Nephron (organoid): ENCODE data around the gene CCDC91.

Experiments used
- H3K27ac Mint-ChIP-seq, 3 experiments: 2 replicates each; pipeline ENCODE4 v1.8.0; 2020; ENCODE audit warnings: mixed read lengths in 3 of 3, mild to moderate bottlenecking in 2 of 3, moderate library complexity in 1 of 3
- H3K27me3 Mint-ChIP-seq: 2 replicates; pipeline ENCODE4 v1.8.0; 2021; ENCODE audit warnings: low read depth, mild to moderate bottlenecking, moderate library complexity, mixed read lengths
- H3K36me3 Mint-ChIP-seq: 2 replicates; pipeline ENCODE4 v1.8.0; 2020; ENCODE audit warnings: low read depth, mixed read lengths
- H3K4me1 Mint-ChIP-seq: 2 replicates; pipeline ENCODE4 v1.8.0; 2020; ENCODE audit warnings: mixed read lengths
- H3K4me3 Mint-ChIP-seq, 3 experiments: 2 replicates each; pipeline ENCODE4 v1.8.0; 2020; ENCODE audit warnings: mild to moderate bottlenecking in 3 of 3, mixed read lengths in 3 of 3, moderate library complexity in 2 of 3
- H3K9me3 Mint-ChIP-seq: 2 replicates; pipeline ENCODE4 v1.8.0; 2020; ENCODE audit warnings: mixed read lengths
- CTCF ChIP-seq, 3 experiments: fragments of 200-600 bp; sonication (generic); IDR thresholded peaks; one replicate each; pipeline ENCODE4 v1.5.0; 2021; ENCODE audit warnings: antibody characterized with exemption in 3 of 3; ENCODE audit not compliant: unreplicated experiment in 3 of 3

CCDC91 gene

GRCh38 chr12:28574746-28575592 is 384.7 kb downstream of the CCDC91 start:
- H3K9me3 Mint-ChIP-seq: peaks cover 3% of the 10 kb centered on the region
- H3K4me1 Mint-ChIP-seq: no peaks in the 10 kb centered on the region
- no peak for TF ChIP-seq CTCF (IDR thresholded peaks at IDR 0.05; ENCODE audit: unreplicated experiment in 3 of 3)
- no peaks in the 10 kb centered on the region for H3K36me3 Mint-ChIP-seq
- no peak overlapping the region for H3K27ac Mint-ChIP-seq
- H3K27me3 Mint-ChIP-seq: no peaks in the 10 kb centered on the region
- H3K4me3 Mint-ChIP-seq: no peak overlapping the region

- Mint-ChIP-seq H3K9me3 (peaks cover 3% of the 10 kb centered on the region), H3K27me3 (no peaks in the 10 kb centered on the region), H3K36me3 (no peaks in the 10 kb centered on the region), H3K4me3 (no peak overlapping the region), H3K4me1 (no peaks in the 10 kb centered on the region), H3K27ac (no peak overlapping the region)
- TF ChIP-seq CTCF (IDR thresholded peaks at IDR 0.05; ENCODE audit: unreplicated experiment in 3 of 3): no peak
Measured at GRCh38 chr12:28575593-28576205, 385.4 kb downstream of the CCDC91 start.

GRCh38 chr12:28578361-28578760 is 388.1 kb downstream of the CCDC91 start:
- H3K27ac Mint-ChIP-seq: no peak overlapping the region
- TF ChIP-seq CTCF (IDR thresholded peaks at IDR 0.05; ENCODE audit: unreplicated experiment in 3 of 3): no peak
- H3K4me1 Mint-ChIP-seq: no peaks in the 10 kb centered on the region
- H3K27me3 Mint-ChIP-seq: no peaks in the 10 kb centered on the region
- no peak overlapping the region for H3K4me3 Mint-ChIP-seq
- H3K36me3 Mint-ChIP-seq: no peaks in the 10 kb centered on the region
- no peaks in the 10 kb centered on the region for H3K9me3 Mint-ChIP-seq

- Mint-ChIP-seq H3K36me3 (no peaks in the 10 kb centered on the region), H3K4me1 (no peaks in the 10 kb centered on the region), H3K27ac (no peak overlapping the region), H3K27me3 (no peaks in the 10 kb centered on the region), H3K4me3 (no peak overlapping the region), H3K9me3 (no peaks in the 10 kb centered on the region)
- no peak for TF ChIP-seq CTCF (IDR thresholded peaks at IDR 0.05; ENCODE audit: unreplicated experiment in 3 of 3)
Measured at GRCh38 chr12:28578833-28579252, 388.6 kb downstream of the CCDC91 start.

- H3K36me3 Mint-ChIP-seq: no peaks in the 10 kb centered on the region
- H3K4me1 Mint-ChIP-seq: no peaks in the 10 kb centered on the region
- H3K27ac Mint-ChIP-seq: no peak overlapping the region
- no peaks in the 10 kb centered on the region for H3K27me3 Mint-ChIP-seq
- no peak for TF ChIP-seq CTCF (IDR thresholded peaks at IDR 0.05; ENCODE audit: unreplicated experiment in 3 of 3)
- H3K9me3 Mint-ChIP-seq: no peaks in the 10 kb centered on the region
- no peak overlapping the region for H3K4me3 Mint-ChIP-seq
Measured at GRCh38 chr12:28582672-28583376, 392.6 kb downstream of the CCDC91 start.
